ENCODE data around the gene ESR1.

GRCh38 chr6:152063170-152063921 is 255.9 kb downstream of the ESR1 start:
- TF ChIP-seq CTCF (IDR thresholded peaks at IDR 0.05) (no peak), POLR2A (IDR thresholded peaks at IDR 0.05) (no peak)
